Measurements from ENCODE around the gene DYNLT4. TPM values are rescaled to one million over a fixed set of nuclear protein-coding genes. Genes with fewer than 3 reads are reported as not detected.

The DYNLT4 gene
- total and polyA plus RNA-seq, 2 of the 13 experiments (the other 11 are each of a cell fraction or from before 2014, with no cell fraction given), result 0.77 TPM; not detected in 1

- TF ChIP-seq, protein P1, sequence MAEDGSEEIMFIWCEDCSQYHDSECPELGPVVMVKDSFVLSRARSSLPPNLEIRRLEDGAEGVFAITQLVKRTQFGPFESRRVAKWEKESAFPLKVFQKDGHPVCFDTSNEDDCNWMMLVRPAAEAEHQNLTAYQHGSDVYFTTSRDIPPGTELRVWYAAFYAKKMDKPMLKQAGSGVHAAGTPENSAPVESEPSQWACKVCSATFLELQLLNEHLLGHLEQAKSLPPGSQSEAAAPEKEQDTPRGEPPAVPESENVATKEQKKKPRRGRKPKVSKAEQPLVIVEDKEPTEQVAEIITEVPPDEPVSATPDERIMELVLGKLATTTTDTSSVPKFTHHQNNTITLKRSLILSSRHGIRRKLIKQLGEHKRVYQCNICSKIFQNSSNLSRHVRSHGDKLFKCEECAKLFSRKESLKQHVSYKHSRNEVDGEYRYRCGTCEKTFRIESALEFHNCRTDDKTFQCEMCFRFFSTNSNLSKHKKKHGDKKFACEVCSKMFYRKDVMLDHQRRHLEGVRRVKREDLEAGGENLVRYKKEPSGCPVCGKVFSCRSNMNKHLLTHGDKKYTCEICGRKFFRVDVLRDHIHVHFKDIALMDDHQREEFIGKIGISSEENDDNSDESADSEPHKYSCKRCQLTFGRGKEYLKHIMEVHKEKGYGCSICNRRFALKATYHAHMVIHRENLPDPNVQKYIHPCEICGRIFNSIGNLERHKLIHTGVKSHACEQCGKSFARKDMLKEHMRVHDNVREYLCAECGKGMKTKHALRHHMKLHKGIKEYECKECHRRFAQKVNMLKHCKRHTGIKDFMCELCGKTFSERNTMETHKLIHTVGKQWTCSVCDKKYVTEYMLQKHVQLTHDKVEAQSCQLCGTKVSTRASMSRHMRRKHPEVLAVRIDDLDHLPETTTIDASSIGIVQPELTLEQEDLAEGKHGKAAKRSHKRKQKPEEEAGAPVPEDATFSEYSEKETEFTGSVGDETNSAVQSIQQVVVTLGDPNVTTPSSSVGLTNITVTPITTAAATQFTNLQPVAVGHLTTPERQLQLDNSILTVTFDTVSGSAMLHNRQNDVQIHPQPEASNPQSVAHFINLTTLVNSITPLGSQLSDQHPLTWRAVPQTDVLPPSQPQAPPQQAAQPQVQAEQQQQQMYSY (CRISPR knock-in tag; IDR thresholded peaks at IDR 0.05), result peak; percentile 52; the same call in 1 of the 2 replicates
- TF ChIP-seq PBX3 (CRISPR knock-in tag; IDR thresholded peaks at IDR 0.05; ENCODE audit: borderline replicate concordance), result peak; percentile 77
- no peak for TF ChIP-seq PHF21A (CRISPR knock-in tag; IDR thresholded peaks at IDR 0.05)
- no peak for TF ChIP-seq HDAC6 (IDR thresholded peaks at IDR 0.05; ENCODE audit: low read depth, low read length)
- TF ChIP-seq NCOA5 (CRISPR knock-in tag; IDR thresholded peaks at IDR 0.05), result no peak
- TF ChIP-seq BATF2 (CRISPR knock-in tag; IDR thresholded peaks at IDR 0.05), result no peak
- TF ChIP-seq, protein P2, sequence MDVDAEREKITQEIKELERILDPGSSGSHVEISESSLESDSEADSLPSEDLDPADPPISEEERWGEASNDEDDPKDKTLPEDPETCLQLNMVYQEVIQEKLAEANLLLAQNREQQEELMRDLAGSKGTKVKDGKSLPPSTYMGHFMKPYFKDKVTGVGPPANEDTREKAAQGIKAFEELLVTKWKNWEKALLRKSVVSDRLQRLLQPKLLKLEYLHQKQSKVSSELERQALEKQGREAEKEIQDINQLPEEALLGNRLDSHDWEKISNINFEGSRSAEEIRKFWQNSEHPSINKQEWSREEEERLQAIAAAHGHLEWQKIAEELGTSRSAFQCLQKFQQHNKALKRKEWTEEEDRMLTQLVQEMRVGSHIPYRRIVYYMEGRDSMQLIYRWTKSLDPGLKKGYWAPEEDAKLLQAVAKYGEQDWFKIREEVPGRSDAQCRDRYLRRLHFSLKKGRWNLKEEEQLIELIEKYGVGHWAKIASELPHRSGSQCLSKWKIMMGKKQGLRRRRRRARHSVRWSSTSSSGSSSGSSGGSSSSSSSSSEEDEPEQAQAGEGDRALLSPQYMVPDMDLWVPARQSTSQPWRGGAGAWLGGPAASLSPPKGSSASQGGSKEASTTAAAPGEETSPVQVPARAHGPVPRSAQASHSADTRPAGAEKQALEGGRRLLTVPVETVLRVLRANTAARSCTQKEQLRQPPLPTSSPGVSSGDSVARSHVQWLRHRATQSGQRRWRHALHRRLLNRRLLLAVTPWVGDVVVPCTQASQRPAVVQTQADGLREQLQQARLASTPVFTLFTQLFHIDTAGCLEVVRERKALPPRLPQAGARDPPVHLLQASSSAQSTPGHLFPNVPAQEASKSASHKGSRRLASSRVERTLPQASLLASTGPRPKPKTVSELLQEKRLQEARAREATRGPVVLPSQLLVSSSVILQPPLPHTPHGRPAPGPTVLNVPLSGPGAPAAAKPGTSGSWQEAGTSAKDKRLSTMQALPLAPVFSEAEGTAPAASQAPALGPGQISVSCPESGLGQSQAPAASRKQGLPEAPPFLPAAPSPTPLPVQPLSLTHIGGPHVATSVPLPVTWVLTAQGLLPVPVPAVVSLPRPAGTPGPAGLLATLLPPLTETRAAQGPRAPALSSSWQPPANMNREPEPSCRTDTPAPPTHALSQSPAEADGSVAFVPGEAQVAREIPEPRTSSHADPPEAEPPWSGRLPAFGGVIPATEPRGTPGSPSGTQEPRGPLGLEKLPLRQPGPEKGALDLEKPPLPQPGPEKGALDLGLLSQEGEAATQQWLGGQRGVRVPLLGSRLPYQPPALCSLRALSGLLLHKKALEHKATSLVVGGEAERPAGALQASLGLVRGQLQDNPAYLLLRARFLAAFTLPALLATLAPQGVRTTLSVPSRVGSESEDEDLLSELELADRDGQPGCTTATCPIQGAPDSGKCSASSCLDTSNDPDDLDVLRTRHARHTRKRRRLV (CRISPR knock-in tag; IDR thresholded peaks at IDR 0.05), result peak; percentile 91; the same call in 1 of the 2 replicates
- peak; percentile 80 for TF ChIP-seq HNRNPLL (IDR thresholded peaks at IDR 0.05; ENCODE audit: low read depth, low read length, poor library complexity, severe bottlenecking)
- TF ChIP-seq ZNF446 (CRISPR knock-in tag; IDR thresholded peaks at IDR 0.05), result peak; percentile 87
- no peak for TF ChIP-seq ZNF329 (CRISPR knock-in tag; IDR thresholded peaks at IDR 0.05; ENCODE audit: low read depth)
- peak; percentile 66 for TF ChIP-seq PTBP1 (IDR thresholded peaks at IDR 0.05; ENCODE audit: low read depth, low read length, poor library complexity, severe bottlenecking)
- peak; percentile 72 for TF ChIP-seq ZNF777 (CRISPR knock-in tag; IDR thresholded peaks at IDR 0.05)
- TF ChIP-seq ZFP37 (CRISPR knock-in tag; IDR thresholded peaks at IDR 0.05; ENCODE audit: borderline replicate concordance), result peak; percentile 51; the same call in 1 of the 2 replicates
- TF ChIP-seq, protein P3, sequence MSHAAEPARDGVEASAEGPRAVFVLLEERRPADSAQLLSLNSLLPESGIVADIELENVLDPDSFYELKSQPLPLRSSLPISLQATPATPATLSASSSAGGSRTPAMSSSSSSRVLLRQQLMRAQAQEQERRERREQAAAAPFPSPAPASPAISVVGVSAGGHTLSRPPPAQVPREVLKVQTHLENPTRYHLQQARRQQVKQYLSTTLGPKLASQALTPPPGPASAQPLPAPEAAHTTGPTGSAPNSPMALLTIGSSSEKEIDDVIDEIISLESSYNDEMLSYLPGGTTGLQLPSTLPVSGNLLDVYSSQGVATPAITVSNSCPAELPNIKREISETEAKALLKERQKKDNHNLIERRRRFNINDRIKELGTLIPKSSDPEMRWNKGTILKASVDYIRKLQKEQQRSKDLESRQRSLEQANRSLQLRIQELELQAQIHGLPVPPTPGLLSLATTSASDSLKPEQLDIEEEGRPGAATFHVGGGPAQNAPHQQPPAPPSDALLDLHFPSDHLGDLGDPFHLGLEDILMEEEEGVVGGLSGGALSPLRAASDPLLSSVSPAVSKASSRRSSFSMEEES (CRISPR knock-in tag; IDR thresholded peaks at IDR 0.05), result peak; percentile 21; the same call in 1 of the 2 replicates
- no peak for TF ChIP-seq MIER2 (CRISPR knock-in tag; IDR thresholded peaks at IDR 0.05)
Measured at GRCh38 chr1:44775078-44775929, 31.8 kb downstream of the DYNLT4 start, which contains the start of gene RPS8 (continued).
